Measurements from ENCODE around the gene GRM4. TPM values are rescaled to one million over a fixed set of nuclear protein-coding genes. Genes with fewer than 3 reads are reported as not detected.

Gene GRM4
- total and polyA plus RNA-seq, 10 donors, result 0.02 to 0.26 (median 0.09) TPM; not detected in 3

- Histone ChIP-seq H3K4me1 (no peaks in the 10 kb centered on the region), H3K9me3 (no peaks in the 10 kb centered on the region), H3K27ac (no peak overlapping the region), H3K36me3 (no peaks in the 10 kb centered on the region), H3K27me3 (replicated peaks in 1 of 7) (peaks cover 0 to 14% (median 0%) of the 10 kb centered on the region in 7 donors), H3K4me3 (no peak overlapping the region)
- intact Hi-C loops (cut with DNase I; ENCODE audit: low total_unique reads), result no loop called here
- no peak for DNase-seq
- TF ChIP-seq POLR2A (IDR thresholded peaks at IDR 0.05) (no peak), CTCF (IDR thresholded peaks at IDR 0.05 in 8 of 11, conservative IDR thresholded peaks at IDR 0.05 in 3 of 11) (no peak), POLR2AphosphoS5 (IDR thresholded peaks at IDR 0.05) (no peak)
- WGBS, 5 donors, result 82 to 91% (median 88%) methylated on average over 1 of the region's 1 CpG
Observed at GRCh38 chr6:34035161-34035560, 110.7 kb downstream of the GRM4 start.

GRCh38 chr6:34032856-34033255 is 113.0 kb downstream of the GRM4 start:
- no peaks in the 10 kb centered on the region for H3K9me3 ChIP-seq
- DNase-seq, result no peak
- no peaks in the 10 kb centered on the region for H3K36me3 ChIP-seq
- no peak overlapping the region for H3K4me3 ChIP-seq
- intact Hi-C loops (cut with DNase I; ENCODE audit: low total_unique reads), result no loop called here
- TF ChIP-seq CTCF (IDR thresholded peaks at IDR 0.05 in 8 of 11, conservative IDR thresholded peaks at IDR 0.05 in 3 of 11) (no peak), POLR2A (IDR thresholded peaks at IDR 0.05) (no peak), POLR2AphosphoS5 (IDR thresholded peaks at IDR 0.05) (no peak)
- 70 to 85% (median 84%) methylated on average over 3 to 5 of the region's 5 CpGs for WGBS, 5 donors
- H3K4me1 ChIP-seq, result no peaks in the 10 kb centered on the region
- H3K27ac ChIP-seq, result no peak overlapping the region
- H3K27me3 ChIP-seq (replicated peaks in 1 of 7), result peaks cover 0 to 23% (median 0%) of the 10 kb centered on the region in 7 donors

- no peak overlapping the region for H3K27ac ChIP-seq
- TF ChIP-seq CTCF (IDR thresholded peaks at IDR 0.05 in 8 of 11, conservative IDR thresholded peaks at IDR 0.05 in 3 of 11) (no peak), POLR2AphosphoS5 (IDR thresholded peaks at IDR 0.05) (no peak), POLR2A (IDR thresholded peaks at IDR 0.05) (no peak)
- no peaks in the 10 kb centered on the region for H3K9me3 ChIP-seq
- H3K27me3 ChIP-seq (replicated peaks in 1 of 7), result peaks cover 0 to 33% (median 0%) of the 10 kb centered on the region in 7 donors
- no peaks in the 10 kb centered on the region for H3K36me3 ChIP-seq
- no peak for DNase-seq
- intact Hi-C loops (cut with DNase I; ENCODE audit: low total_unique reads), result no loop called here
- no peak overlapping the region for H3K4me3 ChIP-seq
- no peaks in the 10 kb centered on the region for H3K4me1 ChIP-seq
- 66 to 81% (median 71%) methylated on average over 11 to 12 of the region's 12 CpGs for WGBS, 5 donors
Observed at GRCh38 chr6:34031625-34032383, 114.1 kb downstream of the GRM4 start.

- intact Hi-C loops (cut with DNase I; ENCODE audit: low total_unique reads), result no loop called here
- H3K36me3 ChIP-seq, result no peaks in the 10 kb centered on the region
- no peaks in the 10 kb centered on the region for H3K9me3 ChIP-seq
- 58 to 78% (median 74%) methylated on average over 7 to 9 of the region's 9 CpGs for WGBS, 5 donors
- H3K27me3 ChIP-seq (replicated peaks in 1 of 7), result peaks cover 0 to 35% (median 0%) of the 10 kb centered on the region in 7 donors
- TF ChIP-seq CTCF (IDR thresholded peaks at IDR 0.05 in 8 of 11, conservative IDR thresholded peaks at IDR 0.05 in 3 of 11) (no peak), POLR2A (IDR thresholded peaks at IDR 0.05) (no peak), POLR2AphosphoS5 (IDR thresholded peaks at IDR 0.05) (no peak)
- DNase-seq, result no peak
- no peak overlapping the region for H3K27ac ChIP-seq
- no peak overlapping the region for H3K4me3 ChIP-seq
- no peaks in the 10 kb centered on the region for H3K4me1 ChIP-seq
Observed at GRCh38 chr6:34030831-34031624, 114.9 kb downstream of the GRM4 start.
